ENCODE results near the gene ZNF423. TPM values are rescaled to one million over a fixed set of nuclear protein-coding genes. Genes with fewer than 3 reads are reported as not detected.
A peak's percentile ranks its signal among the peaks of the same experiment; 100 is the strongest.

ZNF423 gene
- 10 to 100 TPM; 16.9 to 28.3 TPM for total RNA-seq
- 10 to 100 TPM; 40.5 to 43.0 TPM for polyA plus RNA-seq (ENCODE audit: insufficient read length in 2 of 2)
- long read RNA-seq, donor 1, full-length matches to known transcripts, result 4 of 26 reads
- long read RNA-seq, donor 1, partial matches to known transcripts, result 22 of 26 reads
- long read RNA-seq, donor 1, other reads (novel, unspliced or antisense), result 0 of 26 reads
- long read RNA-seq, donor 2, partial matches to known transcripts, result 14 of 14 reads
- long read RNA-seq, donor 2, other reads (novel, unspliced or antisense), result 0 of 14 reads
- long read RNA-seq, donor 3, partial matches to known transcripts, result 5 of 5 reads
- long read RNA-seq, donor 3, other reads (novel, unspliced or antisense), result 0 of 5 reads
- long read RNA-seq, donor 4, partial matches to known transcripts, result 5 of 6 reads
- long read RNA-seq, donor 4, other reads (novel, unspliced or antisense), result 0 of 6 reads

DNA sequence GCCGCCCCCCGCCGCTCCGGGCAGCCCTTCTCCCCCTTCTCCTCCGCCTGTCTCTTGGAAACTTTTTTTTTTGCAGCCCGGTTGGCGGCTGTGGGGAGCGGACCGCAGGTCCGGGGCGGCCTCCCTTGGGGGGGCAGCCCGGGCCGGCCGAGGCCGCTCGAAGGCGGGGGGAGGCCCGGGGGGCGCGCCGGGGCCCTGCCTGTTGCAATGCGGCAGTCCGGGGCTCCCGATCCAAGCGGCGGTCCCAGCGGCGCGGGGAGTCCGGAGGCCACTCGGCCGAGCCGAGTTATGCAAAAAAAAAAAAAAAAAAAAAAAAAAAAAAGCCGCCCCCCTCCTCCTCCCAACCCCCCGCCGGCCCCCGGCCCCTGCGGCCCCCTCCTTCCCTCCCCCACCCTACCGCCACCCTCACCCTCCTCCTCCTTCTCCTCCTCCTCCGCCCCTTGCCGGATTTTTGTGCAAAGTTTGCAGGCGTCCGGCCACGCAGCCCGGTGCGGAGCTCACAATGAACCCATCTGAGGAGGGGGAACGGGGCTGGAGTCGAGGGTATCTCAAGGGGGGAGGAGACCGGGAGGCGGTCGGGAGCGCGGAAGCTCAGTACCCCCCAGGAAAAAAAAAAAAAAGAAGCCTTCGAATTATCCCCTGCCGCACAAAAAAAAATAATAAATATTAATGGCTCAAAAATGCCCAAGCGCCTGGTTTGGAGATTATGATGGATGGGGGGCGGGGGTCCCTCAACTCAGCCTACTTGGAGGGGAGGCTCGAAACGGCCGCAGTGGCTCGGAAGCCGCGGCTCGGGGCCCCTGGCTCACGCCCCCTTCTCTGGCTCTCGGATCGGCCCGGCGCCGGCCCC, at the start of gene ZNF423:
Gene ZNF423 (minus strand): TSS at position 291 of the 850 bp plus-strand sequence. CDS start 338 bp downstream, outside the sequence.
- no peaks in the 10 kb centered on the region for H3K36me3 ChIP-seq (ENCODE audit: control insufficient read depth, insufficient read depth, low read length)
- peak within 1 kb of the TSS; percentile 76 for H3K27ac ChIP-seq (ENCODE audit: low read depth, low read length)
- peak within 1 kb of the TSS; percentile 61 for H3K4me3 ChIP-seq (ENCODE audit: low read depth, low read length)
- peaks cover 36% of the 10 kb centered on the region for H3K4me1 ChIP-seq (ENCODE audit: control insufficient read depth, insufficient read depth, low read length)
- DNase-seq (ENCODE audit: low read depth in 4 of 6, low spot score in 6 of 6), result peak in 2 of 6 donors; percentile 61 to 70
- 1% methylated on average over 36 of the region's 70 CpGs for WGBS (ENCODE audit: insufficient coverage)
- H3K9me3 ChIP-seq (ENCODE audit: control insufficient read depth, insufficient read depth, low read length), result no peaks in the 10 kb centered on the region
- H3K27me3 ChIP-seq (ENCODE audit: control insufficient read depth, insufficient read depth, low read length), result peaks cover 16% of the 10 kb centered on the region

DNA sequence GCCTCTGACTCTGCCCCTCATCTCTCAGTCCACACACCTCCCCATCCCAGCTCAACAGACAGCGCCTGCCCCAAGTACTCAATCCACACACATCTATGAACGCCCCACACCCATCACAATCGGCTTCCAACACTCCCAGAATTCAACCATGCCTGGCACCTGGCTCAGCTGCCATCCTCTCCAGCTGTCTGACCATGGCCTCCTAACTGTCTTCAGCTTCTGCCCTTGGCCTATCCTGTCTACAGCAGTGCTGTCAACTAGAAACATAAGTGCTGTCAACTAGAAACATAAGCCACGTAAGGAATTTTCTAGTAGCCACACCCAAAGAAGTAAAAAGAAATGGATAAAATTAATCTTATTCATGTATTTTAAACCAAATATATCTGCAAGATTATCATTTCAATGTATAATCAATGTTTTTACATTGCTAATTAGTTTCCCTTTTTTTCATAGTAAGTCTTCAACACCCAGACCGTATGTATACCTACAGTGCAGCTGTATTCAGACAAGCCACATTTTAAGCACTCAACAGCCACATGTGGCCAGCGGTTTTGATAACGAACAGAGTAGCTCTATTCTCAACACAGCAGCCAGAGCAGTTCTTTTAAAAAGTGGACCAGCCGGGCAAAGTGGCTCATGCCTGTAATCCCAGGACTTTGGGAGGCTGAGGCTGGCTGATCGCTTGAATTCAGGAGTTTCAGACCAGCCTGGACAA, 48.6 kb upstream of the ZNF423 start:
- no peak for DNase-seq (ENCODE audit: low read depth in 4 of 6, low spot score in 6 of 6)
- WGBS (ENCODE audit: insufficient coverage), result 83% methylated on average over 7 of the region's 9 CpGs
- H3K9me3 ChIP-seq (ENCODE audit: control insufficient read depth, insufficient read depth, low read length), result no peaks in the 10 kb centered on the region
- H3K4me1 ChIP-seq (ENCODE audit: control insufficient read depth, insufficient read depth, low read length), result no peaks in the 10 kb centered on the region
- H3K27ac ChIP-seq (ENCODE audit: low read depth, low read length), result no peak overlapping the region
- no peaks in the 10 kb centered on the region for H3K36me3 ChIP-seq (ENCODE audit: control insufficient read depth, insufficient read depth, low read length)
- no peak overlapping the region for H3K4me3 ChIP-seq (ENCODE audit: low read depth, low read length)
- H3K27me3 ChIP-seq (ENCODE audit: control insufficient read depth, insufficient read depth, low read length), result no peaks in the 10 kb centered on the region

DNA sequence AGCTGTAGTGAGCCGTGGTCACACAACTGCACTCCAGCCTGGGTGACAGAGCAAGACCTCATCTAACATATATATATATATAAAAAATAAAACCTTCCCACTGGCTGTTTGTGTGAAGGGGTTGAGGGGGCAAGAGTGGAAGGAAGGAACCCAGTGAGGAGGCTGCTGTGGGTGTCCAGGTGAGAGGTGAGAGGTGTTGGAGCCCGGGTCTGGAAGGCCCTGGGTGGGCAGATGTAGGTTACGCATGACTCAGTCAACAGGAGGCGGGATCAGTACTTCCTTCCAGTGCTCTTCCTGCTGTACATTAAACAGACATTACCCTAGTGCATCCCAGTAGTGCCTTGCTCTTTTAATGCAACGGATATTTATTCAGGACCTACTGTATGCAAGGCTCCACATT, 47.0 kb upstream of the ZNF423 start:
- H3K4me1 ChIP-seq (ENCODE audit: control insufficient read depth, insufficient read depth, low read length), result no peaks in the 10 kb centered on the region
- no peak overlapping the region for H3K4me3 ChIP-seq (ENCODE audit: low read depth, low read length)
- WGBS (ENCODE audit: insufficient coverage), result 40% methylated on average over 1 of the region's 5 CpGs
- no peak for DNase-seq (ENCODE audit: low read depth in 4 of 6, low spot score in 6 of 6)
- no peaks in the 10 kb centered on the region for H3K9me3 ChIP-seq (ENCODE audit: control insufficient read depth, insufficient read depth, low read length)
- no peaks in the 10 kb centered on the region for H3K27me3 ChIP-seq (ENCODE audit: control insufficient read depth, insufficient read depth, low read length)
- H3K36me3 ChIP-seq (ENCODE audit: control insufficient read depth, insufficient read depth, low read length), result no peaks in the 10 kb centered on the region
- no peak overlapping the region for H3K27ac ChIP-seq (ENCODE audit: low read depth, low read length)

DNA sequence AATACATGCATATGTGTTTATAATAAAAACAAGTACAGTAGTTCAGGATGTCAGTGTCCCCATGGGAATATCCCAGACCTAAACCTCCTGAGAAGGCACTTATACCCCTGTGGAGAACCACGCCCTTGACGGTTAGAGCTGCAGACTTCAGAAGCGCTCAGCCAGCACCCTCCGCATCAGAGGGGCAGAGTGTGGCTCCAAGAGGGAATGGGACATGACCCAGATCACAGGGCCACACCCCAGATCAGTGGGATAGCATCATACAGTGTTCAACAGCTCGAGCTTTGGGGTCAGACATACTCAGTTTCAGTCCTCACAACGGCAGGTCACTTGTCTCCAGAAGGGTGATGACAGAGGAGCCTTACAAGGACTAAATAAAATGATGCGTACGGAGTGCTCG, 45.8 kb upstream of the ZNF423 start:
- Histone ChIP-seq H3K4me1 (ENCODE audit: control insufficient read depth, insufficient read depth, low read length) (no peaks in the 10 kb centered on the region), H3K9me3 (ENCODE audit: control insufficient read depth, insufficient read depth, low read length) (no peaks in the 10 kb centered on the region), H3K4me3 (ENCODE audit: low read depth, low read length) (no peak overlapping the region), H3K27ac (ENCODE audit: low read depth, low read length) (no peak overlapping the region), H3K36me3 (ENCODE audit: control insufficient read depth, insufficient read depth, low read length) (no peaks in the 10 kb centered on the region), H3K27me3 (ENCODE audit: control insufficient read depth, insufficient read depth, low read length) (no peaks in the 10 kb centered on the region)
- no peak for DNase-seq (ENCODE audit: low read depth in 4 of 6, low spot score in 6 of 6)
- WGBS (ENCODE audit: insufficient coverage), result 93% methylated on average over 9 of the region's 9 CpGs

DNA sequence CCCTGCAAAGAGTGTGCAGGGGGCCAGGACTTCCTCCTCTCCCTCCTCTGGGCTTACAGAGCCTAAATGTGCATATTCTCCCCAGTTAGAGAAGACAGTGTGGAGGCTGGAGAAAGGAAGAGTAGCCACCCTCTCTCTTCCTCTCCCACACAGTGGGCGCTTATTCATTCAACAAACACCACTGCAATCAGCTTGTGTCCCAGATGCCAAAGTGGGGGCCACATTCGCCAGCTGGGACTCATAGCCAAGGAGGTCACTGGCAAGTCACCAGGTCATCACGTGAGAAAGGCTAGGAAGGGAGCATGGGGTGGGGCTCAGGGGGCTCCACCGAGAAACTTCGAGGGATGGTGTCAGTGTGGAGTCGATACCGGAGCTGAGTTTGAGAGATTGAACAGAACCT, 45.0 kb upstream of the ZNF423 start:
- WGBS (ENCODE audit: insufficient coverage), result 94% methylated on average over 6 of the region's 7 CpGs
- Histone ChIP-seq H3K9me3 (ENCODE audit: control insufficient read depth, insufficient read depth, low read length) (no peaks in the 10 kb centered on the region), H3K27me3 (ENCODE audit: control insufficient read depth, insufficient read depth, low read length) (no peaks in the 10 kb centered on the region), H3K4me1 (ENCODE audit: control insufficient read depth, insufficient read depth, low read length) (no peaks in the 10 kb centered on the region), H3K27ac (ENCODE audit: low read depth, low read length) (no peak overlapping the region), H3K36me3 (ENCODE audit: control insufficient read depth, insufficient read depth, low read length) (no peaks in the 10 kb centered on the region), H3K4me3 (ENCODE audit: low read depth, low read length) (no peak overlapping the region)
- DNase-seq (ENCODE audit: low read depth in 4 of 6, low spot score in 6 of 6), result no peak

DNA sequence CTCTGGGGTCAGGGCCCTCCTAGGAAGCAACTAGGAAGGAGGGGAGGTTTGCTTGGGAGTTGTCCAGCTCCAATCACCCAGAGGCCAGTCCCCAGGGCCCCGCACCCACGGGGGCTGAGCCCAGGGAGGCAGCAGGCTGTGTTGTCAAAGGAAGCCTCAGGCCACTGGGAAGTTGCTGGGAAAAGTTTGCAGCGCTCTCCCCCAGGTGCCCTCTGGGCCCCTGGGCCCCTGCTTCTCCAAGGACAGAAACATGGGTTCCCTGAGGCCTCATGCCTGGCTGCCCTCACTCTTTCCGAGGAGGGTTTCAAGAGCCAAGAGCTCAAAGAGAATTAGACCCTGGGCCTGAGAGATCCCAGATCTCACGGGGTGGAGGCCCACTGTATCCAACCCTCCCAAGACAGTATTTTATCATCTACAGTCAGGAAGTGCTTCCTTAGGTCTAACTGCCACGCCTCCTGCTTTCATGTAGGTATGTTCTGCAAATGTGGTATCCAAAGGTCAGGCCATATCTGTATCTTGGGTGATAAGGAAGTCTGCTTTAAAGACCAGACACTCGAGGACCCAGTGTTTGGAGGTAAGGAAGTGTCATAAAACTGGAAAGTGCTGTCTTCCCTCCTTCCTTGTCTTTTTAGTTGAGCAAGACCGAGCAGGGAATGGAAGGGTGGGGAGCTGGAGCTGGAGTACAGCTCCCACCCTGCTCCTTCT, 44.2 kb upstream of the ZNF423 start:
- Histone ChIP-seq H3K36me3 (ENCODE audit: control insufficient read depth, insufficient read depth, low read length) (no peaks in the 10 kb centered on the region), H3K27ac (ENCODE audit: low read depth, low read length) (no peak overlapping the region), H3K27me3 (ENCODE audit: control insufficient read depth, insufficient read depth, low read length) (no peaks in the 10 kb centered on the region), H3K4me1 (ENCODE audit: control insufficient read depth, insufficient read depth, low read length) (no peaks in the 10 kb centered on the region), H3K4me3 (ENCODE audit: low read depth, low read length) (no peak overlapping the region), H3K9me3 (ENCODE audit: control insufficient read depth, insufficient read depth, low read length) (no peaks in the 10 kb centered on the region)
- WGBS (ENCODE audit: insufficient coverage), result 80% methylated on average over 7 of the region's 8 CpGs
- no peak for DNase-seq (ENCODE audit: low read depth in 4 of 6, low spot score in 6 of 6)

DNA sequence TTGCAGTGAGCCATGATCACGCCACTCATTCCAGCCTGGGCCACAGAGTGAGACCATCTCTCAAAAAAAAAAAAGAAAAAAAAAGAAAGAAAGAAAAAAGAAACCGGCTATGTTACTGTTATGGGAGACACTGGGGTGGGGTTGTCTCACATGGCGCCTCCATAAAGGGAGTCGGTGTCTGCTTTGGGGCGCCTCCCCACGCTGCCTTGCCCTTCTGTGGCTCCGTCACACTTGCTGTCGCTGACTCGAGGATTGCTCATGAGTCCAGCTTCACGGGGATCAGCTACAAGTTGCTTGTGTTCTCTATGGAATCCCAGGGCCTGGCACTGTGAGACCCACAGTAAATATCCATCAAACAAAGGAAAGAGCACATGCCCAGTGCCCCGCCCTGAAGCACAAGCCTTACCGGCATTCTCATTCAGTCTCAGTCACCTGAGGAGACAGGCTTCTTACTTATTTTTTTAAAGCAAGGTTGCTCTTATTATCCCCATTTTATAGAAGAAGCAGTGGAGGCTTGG, 40.6 kb upstream of the ZNF423 start:
- Histone ChIP-seq H3K27me3 (ENCODE audit: control insufficient read depth, insufficient read depth, low read length) (no peaks in the 10 kb centered on the region), H3K36me3 (ENCODE audit: control insufficient read depth, insufficient read depth, low read length) (no peaks in the 10 kb centered on the region), H3K4me1 (ENCODE audit: control insufficient read depth, insufficient read depth, low read length) (no peaks in the 10 kb centered on the region), H3K27ac (ENCODE audit: low read depth, low read length) (no peak overlapping the region), H3K9me3 (ENCODE audit: control insufficient read depth, insufficient read depth, low read length) (no peaks in the 10 kb centered on the region), H3K4me3 (ENCODE audit: low read depth, low read length) (no peak overlapping the region)
- DNase-seq (ENCODE audit: low read depth in 4 of 6, low spot score in 6 of 6), result no peak
- WGBS (ENCODE audit: insufficient coverage), result 93% methylated on average over 11 of the region's 12 CpGs

DNA sequence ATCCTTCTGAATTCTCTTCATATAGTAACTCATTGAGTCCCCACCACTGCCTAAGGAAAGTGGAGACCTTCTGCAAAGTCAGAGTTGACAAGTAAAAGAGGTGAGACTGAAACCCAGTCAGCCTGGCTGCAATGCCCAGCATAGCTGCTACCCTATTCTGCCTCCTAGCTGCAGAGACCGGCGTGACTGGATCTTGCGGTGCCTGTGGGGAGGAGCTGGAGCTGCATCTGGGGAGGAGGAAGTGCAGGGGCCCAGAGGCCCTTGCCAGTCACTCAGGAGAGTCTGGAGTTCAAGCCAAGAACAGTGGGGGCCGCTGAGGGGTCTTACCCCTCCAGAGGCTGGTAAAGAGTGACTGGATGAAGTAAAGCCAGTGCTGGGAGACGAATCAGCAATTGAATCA, 35.0 kb upstream of the ZNF423 start:
- Histone ChIP-seq H3K4me1 (ENCODE audit: control insufficient read depth, insufficient read depth, low read length) (no peaks in the 10 kb centered on the region), H3K27ac (ENCODE audit: low read depth, low read length) (no peak overlapping the region), H3K27me3 (ENCODE audit: control insufficient read depth, insufficient read depth, low read length) (no peaks in the 10 kb centered on the region), H3K9me3 (ENCODE audit: control insufficient read depth, insufficient read depth, low read length) (no peaks in the 10 kb centered on the region), H3K4me3 (ENCODE audit: low read depth, low read length) (no peak overlapping the region), H3K36me3 (ENCODE audit: control insufficient read depth, insufficient read depth, low read length) (no peaks in the 10 kb centered on the region)
- 19% methylated on average over 3 of the region's 5 CpGs for WGBS (ENCODE audit: insufficient coverage)
- DNase-seq (ENCODE audit: low read depth in 4 of 6, low spot score in 6 of 6), result no peak
